ENCODE measurements around the gene HPCAL1. TPM values are rescaled to one million over a fixed set of nuclear protein-coding genes. Genes with fewer than 3 reads are reported as not detected.

Gene HPCAL1
- total and polyA plus RNA-seq, 11 donors = 18.9 to 63.2 (median 40.5) TPM

DNA sequence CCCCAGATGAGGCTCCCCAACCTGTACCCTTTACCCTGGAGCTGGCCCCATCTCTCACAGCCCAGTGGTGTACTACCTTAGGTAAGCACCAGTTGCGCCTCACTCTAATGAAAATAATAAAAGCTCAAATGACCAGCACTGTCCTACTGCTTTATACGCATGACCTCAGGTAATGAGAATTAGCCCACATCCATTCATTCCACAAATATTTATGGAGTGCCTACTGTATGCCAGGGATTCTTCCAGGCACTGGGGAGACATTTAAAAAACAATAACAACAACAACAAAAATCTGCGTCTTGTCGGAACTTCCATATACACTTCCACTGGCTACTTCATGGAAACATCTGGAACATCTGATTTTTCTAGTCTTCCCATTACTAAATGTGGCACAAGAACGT, 20.8 kb downstream of the HPCAL1 start:
- H3K27me3 ChIP-seq = no peaks in the 10 kb centered on the region
- ATAC-seq = no peak
- TF ChIP-seq, protein P1, sequence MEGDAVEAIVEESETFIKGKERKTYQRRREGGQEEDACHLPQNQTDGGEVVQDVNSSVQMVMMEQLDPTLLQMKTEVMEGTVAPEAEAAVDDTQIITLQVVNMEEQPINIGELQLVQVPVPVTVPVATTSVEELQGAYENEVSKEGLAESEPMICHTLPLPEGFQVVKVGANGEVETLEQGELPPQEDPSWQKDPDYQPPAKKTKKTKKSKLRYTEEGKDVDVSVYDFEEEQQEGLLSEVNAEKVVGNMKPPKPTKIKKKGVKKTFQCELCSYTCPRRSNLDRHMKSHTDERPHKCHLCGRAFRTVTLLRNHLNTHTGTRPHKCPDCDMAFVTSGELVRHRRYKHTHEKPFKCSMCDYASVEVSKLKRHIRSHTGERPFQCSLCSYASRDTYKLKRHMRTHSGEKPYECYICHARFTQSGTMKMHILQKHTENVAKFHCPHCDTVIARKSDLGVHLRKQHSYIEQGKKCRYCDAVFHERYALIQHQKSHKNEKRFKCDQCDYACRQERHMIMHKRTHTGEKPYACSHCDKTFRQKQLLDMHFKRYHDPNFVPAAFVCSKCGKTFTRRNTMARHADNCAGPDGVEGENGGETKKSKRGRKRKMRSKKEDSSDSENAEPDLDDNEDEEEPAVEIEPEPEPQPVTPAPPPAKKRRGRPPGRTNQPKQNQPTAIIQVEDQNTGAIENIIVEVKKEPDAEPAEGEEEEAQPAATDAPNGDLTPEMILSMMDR (IDR thresholded peaks at IDR 0.05) = no peak
- TF ChIP-seq POLR2A (IDR thresholded peaks at IDR 0.05) = no peak
- no peaks in the 10 kb centered on the region for H3K36me3 ChIP-seq
- 84 to 92% (median 88%) methylated on average over 5 of the region's 5 CpGs for WGBS, 4 donors
- H3K4me1 ChIP-seq = peaks cover 0 to 43% (median 18%) of the 10 kb centered on the region in 12 donors
- no peak overlapping the region for H3K4me3 ChIP-seq
- intact Hi-C loops (cut with DNase I) = no loop called here
- H3K9me3 ChIP-seq = no peaks in the 10 kb centered on the region
- no peak overlapping the region for H3K27ac ChIP-seq
- DNase-seq = no peak

DNA sequence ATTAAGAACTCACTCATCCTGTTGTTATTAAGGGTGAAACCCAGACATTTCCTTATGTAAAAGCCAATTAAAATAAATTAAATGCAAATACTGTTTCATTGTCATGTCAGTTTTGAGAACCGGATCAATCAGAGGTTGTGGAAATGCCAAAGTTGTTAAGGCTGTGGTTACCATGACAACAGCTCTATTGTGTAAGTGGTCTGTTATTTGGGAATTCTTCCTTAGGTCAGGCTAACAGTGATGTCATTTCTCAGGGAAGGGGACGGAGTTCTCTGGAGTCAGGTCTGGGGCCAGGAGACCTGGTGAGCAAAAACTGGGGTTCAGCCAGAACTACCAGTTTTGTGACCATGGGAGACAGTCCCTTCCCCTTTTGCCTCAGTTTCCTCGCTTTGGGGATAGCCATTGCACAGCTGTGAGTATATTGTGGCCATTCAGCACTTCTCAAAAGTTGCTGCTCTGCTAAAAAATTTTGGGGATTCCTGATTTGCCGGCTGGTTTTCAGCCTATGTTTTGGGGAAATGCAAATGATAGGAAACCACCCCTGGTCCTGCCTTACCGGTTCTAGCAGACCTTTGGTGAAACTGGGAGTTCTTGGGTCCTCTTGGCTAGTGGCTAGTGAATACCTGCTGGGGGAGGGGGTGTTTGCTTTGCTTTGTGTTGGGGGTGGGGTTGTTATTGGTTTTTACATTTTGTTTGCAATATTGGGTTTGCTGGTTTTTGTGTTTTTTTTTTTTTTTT, 21.6 kb downstream of the HPCAL1 start:
- no peaks in the 10 kb centered on the region for H3K9me3 ChIP-seq
- intact Hi-C loops (cut with DNase I) = no loop called here
- DNase-seq (no peak), ATAC-seq (no peak)
- 66 to 76% (median 73%) methylated on average over 5 of the region's 5 CpGs for WGBS, 4 donors
- no peak overlapping the region for H3K27ac ChIP-seq
- H3K36me3 ChIP-seq = no peaks in the 10 kb centered on the region
- TF ChIP-seq, protein P1 (IDR thresholded peaks at IDR 0.05) = no peak
- no peak for TF ChIP-seq POLR2A (IDR thresholded peaks at IDR 0.05)
- no peak overlapping the region for H3K4me3 ChIP-seq
- H3K4me1 ChIP-seq = peaks cover 0 to 51% (median 23%) of the 10 kb centered on the region in 12 donors
- H3K27me3 ChIP-seq = no peaks in the 10 kb centered on the region

DNA sequence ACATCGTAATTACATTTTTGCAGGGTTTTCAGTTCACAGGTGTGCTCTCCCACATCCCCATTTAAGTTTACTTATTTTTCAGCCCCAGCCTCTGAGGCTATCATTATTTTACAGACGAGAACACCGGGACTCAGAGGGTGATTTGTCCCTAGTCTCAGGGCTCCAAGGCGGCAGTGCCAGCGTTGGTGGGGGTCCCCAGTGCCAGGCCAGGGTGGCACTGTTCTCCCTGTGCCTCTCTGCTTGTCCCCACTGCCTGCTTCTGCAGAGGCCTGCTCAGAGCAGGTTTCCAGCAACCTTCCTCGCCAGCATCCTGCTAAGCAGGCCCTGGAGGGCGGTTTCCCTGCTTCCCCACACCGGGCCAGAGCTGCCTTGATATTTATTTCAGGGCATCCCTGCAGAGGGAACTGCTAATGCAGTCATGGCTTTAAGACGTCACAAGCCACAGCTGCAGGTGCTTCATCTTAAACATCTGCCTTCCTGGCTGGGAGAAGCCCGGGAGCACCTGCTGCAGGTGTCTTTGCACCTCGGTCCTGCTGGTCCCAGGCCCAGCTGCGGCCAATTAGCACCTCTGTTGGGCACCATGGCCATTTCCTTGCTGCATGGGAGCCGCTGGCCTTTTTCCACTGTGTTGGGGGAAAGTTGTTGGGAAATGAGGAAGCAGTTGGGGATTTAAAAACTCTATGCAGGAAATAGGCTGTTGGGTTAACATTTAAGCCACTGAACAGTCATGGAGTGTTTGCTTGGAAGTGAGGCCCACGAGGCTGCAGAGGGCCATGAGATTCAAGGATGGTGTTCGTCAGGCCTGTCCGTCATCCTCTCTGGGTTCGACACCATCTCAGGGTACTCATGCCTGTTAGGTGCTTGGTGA, 22.8 kb downstream of the HPCAL1 start:
- Histone ChIP-seq H3K27me3 (no peaks in the 10 kb centered on the region), H3K9me3 (no peaks in the 10 kb centered on the region), H3K4me3 (no peak overlapping the region), H3K36me3 (no peaks in the 10 kb centered on the region), H3K4me1 (peaks cover 5 to 63% (median 33%) of the 10 kb centered on the region in 12 donors), H3K27ac (no peak overlapping the region)
- whole genome bisulfite sequencing, 4 donors = 87 to 91% (median 89%) methylated on average over 16 to 17 of the region's 17 CpGs
- intact Hi-C loops (cut with DNase I) = loop anchor here in 1 of 10 donors (2.0 kb wide), 1 partner anchor 83 kb away; no protein-coding TSS in a partner anchor
- TF ChIP-seq, protein P1 (IDR thresholded peaks at IDR 0.05) = no peak
- TF ChIP-seq POLR2A (IDR thresholded peaks at IDR 0.05) = no peak
- DNase-seq (no peak), ATAC-seq (no peak)

DNA sequence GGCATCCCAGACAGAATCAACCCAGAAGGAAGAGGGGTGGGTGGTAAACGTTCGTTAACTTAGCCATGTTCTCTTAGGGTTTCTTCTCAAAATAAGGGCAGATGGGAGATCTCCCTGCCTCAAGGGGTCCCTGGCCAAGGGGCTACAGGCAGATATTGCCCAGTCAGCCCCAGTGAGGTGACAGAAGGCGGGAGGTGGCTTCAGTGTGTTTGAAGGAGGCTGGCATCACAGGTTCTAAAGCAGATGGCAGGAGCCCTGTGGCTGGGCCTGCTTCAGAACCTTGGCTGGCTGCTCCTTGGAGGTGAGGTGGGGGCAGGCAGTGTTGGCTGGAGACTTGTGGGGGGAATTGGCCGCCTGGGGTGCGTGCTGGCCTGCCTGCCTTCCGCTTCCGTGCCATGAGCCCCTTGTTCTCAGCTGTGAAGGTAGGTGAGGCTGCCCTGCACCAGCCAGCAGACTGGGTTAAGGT, 23.5 kb downstream of the HPCAL1 start:
- TF ChIP-seq POLR2A (IDR thresholded peaks at IDR 0.05) = no peak
- TF ChIP-seq, protein P1 (IDR thresholded peaks at IDR 0.05) = no peak
- no peak overlapping the region for H3K27ac ChIP-seq
- H3K36me3 ChIP-seq = no peaks in the 10 kb centered on the region
- DNase-seq (no peak), ATAC-seq (no peak)
- intact Hi-C loops (cut with DNase I) = loop anchor here in 1 of 10 donors (2.0 kb wide), 1 partner anchor 83 kb away; no protein-coding TSS in a partner anchor
- no peaks in the 10 kb centered on the region for H3K9me3 ChIP-seq
- WGBS, 4 donors = 91 to 97% (median 92%) methylated on average over 3 to 7 of the region's 7 CpGs
- H3K4me1 ChIP-seq = peaks cover 6 to 70% (median 39%) of the 10 kb centered on the region in 12 donors
- no peaks in the 10 kb centered on the region for H3K27me3 ChIP-seq
- H3K4me3 ChIP-seq = no peak overlapping the region
